Endodermal cell (in vitro differentiated cells): Measurements from ENCODE around the gene TRPC1. TPM values are rescaled to one million over a fixed set of nuclear protein-coding genes. Genes with fewer than 3 reads are reported as not detected.

ENCODE experiments used
- DNase-seq: peaks from one replicate; pipeline ENCODE4 v3.0.0-alpha.2; 2017
- H3K27ac ChIP-seq: 2 replicates; pipeline ENCODE4 v1.5.1; 2013; ENCODE audit warnings: mild to moderate bottlenecking, low read depth, low read length, moderate library complexity
- H3K27me3 ChIP-seq: 2 replicates; pipeline ENCODE4 v1.6.1; 2013; ENCODE audit warnings: mild to moderate bottlenecking, low read length, moderate library complexity; ENCODE audit not compliant: insufficient read depth, control insufficient read depth, poor library complexity, severe bottlenecking
- H3K36me3 ChIP-seq: 2 replicates; pipeline ENCODE4 v1.7.0; 2013; ENCODE audit warnings: mild to moderate bottlenecking, low read length, moderate library complexity; ENCODE audit not compliant: control insufficient read depth, insufficient read depth
- H3K4me1 ChIP-seq: one replicate; pipeline ENCODE4 v1.7.0; 2013; ENCODE audit warnings: low read length; ENCODE audit not compliant: control insufficient read depth, insufficient read depth
- H3K4me3 ChIP-seq: 2 replicates; pipeline ENCODE4 v1.5.1; 2013; ENCODE audit warnings: mild to moderate bottlenecking, low read length, moderate library complexity
- H3K9ac ChIP-seq: 2 replicates; pipeline ENCODE4 v1.6.1; 2013; ENCODE audit warnings: mild to moderate bottlenecking, low read length, moderate library complexity; ENCODE audit not compliant: poor library complexity, severe bottlenecking; ENCODE audit errors: extremely low read depth
- H3K9me3 ChIP-seq: 2 replicates; pipeline ENCODE4 v1.6.1; 2013; ENCODE audit warnings: mild to moderate bottlenecking, low read length, moderate library complexity; ENCODE audit not compliant: control insufficient read depth
- H3K27ac Mint-ChIP-seq: 2 replicates; pipeline ENCODE4 v1.8.0; 2020; ENCODE audit warnings: mixed read lengths
- H3K27me3 Mint-ChIP-seq: 2 replicates; pipeline ENCODE4 v1.8.0; 2021; ENCODE audit warnings: mild to moderate bottlenecking, mixed read lengths; ENCODE audit not compliant: insufficient read depth
- H3K36me3 Mint-ChIP-seq: 2 replicates; pipeline ENCODE4 v1.8.0; 2020; ENCODE audit warnings: low read depth, mixed read lengths
- H3K4me1 Mint-ChIP-seq: 2 replicates; pipeline ENCODE4 v1.8.0; 2020; ENCODE audit warnings: mixed read lengths
- H3K4me3 Mint-ChIP-seq: 2 replicates; pipeline ENCODE4 v1.8.0; 2020; ENCODE audit warnings: mild to moderate bottlenecking, moderate library complexity, mixed read lengths
- H3K9me3 Mint-ChIP-seq: 2 replicates; pipeline ENCODE4 v1.8.0; 2020; ENCODE audit warnings: mild to moderate bottlenecking, mixed read lengths
- CTCF ChIP-seq: fragments of 200-600 bp; sonication (generic); conservative IDR thresholded peaks from 2 replicates; pipeline ENCODE4 v1.5.0; 2021; ENCODE audit warnings: antibody characterized with exemption, mild to moderate bottlenecking
- WGBS, 2 experiments: methylation state at CpG; one replicate each; pipeline versions ENCODE4 v1.1.5 to v1.1.7; 2013; ENCODE audit warnings: missing lambda C conversion rate in 2 of 2, mixed read lengths in 1 of 2; ENCODE audit not compliant: insufficient coverage in 1 of 2, insufficient read length in 1 of 2; 5-methylcytosine and 5-hydroxymethylcytosine counted together
- total RNA-seq, 2 donors: library from RNA; stranded (reverse); fragmentation: NEBNext Ultra II Directional in 1 of 2; extraction: Animal tissue kit (Norgen Biotek cat#: 25700) in 1 of 2; gene quantifications; 2 replicates in 1 of 2; 3 replicates in 1 of 2; pipeline ENCODE4 v1.2.1, GENCODE V29; 2021

The TRPC1 gene
- total RNA-seq, 2 donors from 2014 or later: 18.2 to 18.9 TPM

GRCh38 chr3:142732066-142732465, 8.2 kb downstream of the TRPC1 start:
- H3K9ac ChIP-seq: no peak overlapping the region
- H3K27ac ChIP-seq: no peak overlapping the region
- H3K36me3 ChIP-seq: peaks cover 9% of the 10 kb centered on the region
- H3K4me3 ChIP-seq: no peak overlapping the region
- Mint-ChIP-seq H3K36me3 (peaks cover 10% of the 10 kb centered on the region), H3K4me3 (no peak overlapping the region), H3K9me3 (no peaks in the 10 kb centered on the region), H3K4me1 (peaks cover 24% of the 10 kb centered on the region), H3K27ac (no peak overlapping the region), H3K27me3 (no peaks in the 10 kb centered on the region)
- peaks cover 4% of the 10 kb centered on the region for H3K4me1 ChIP-seq
- no peaks in the 10 kb centered on the region for H3K27me3 ChIP-seq
- WGBS, 2 experiments: 91 to 92% methylated on average over 3 of the region's 3 CpGs
- no peak for TF ChIP-seq CTCF
- DNase-seq: no peak
- H3K9me3 ChIP-seq: no peaks in the 10 kb centered on the region

- H3K4me1 ChIP-seq: peaks cover 4% of the 10 kb centered on the region
- no peaks in the 10 kb centered on the region for H3K27me3 ChIP-seq
- TF ChIP-seq CTCF: no peak
- no peaks in the 10 kb centered on the region for H3K27me3 Mint-ChIP-seq
- peaks cover 18% of the 10 kb centered on the region for H3K4me1 Mint-ChIP-seq
- no peak for DNase-seq
- H3K27ac Mint-ChIP-seq: no peak overlapping the region
- no peak overlapping the region for H3K27ac ChIP-seq
- no peak overlapping the region for H3K4me3 ChIP-seq
- H3K36me3 Mint-ChIP-seq: peaks cover 7% of the 10 kb centered on the region
- no peak overlapping the region for H3K4me3 Mint-ChIP-seq
- WGBS, 2 experiments: 83 to 93% methylated on average over 1 of the region's 2 CpGs
- H3K36me3 ChIP-seq: peaks cover 9% of the 10 kb centered on the region
- no peaks in the 10 kb centered on the region for H3K9me3 Mint-ChIP-seq
- H3K9me3 ChIP-seq: no peaks in the 10 kb centered on the region
- H3K9ac ChIP-seq: no peak overlapping the region
These were observed 11.0 kb downstream of the TRPC1 start for GRCh38 chr3:142734834-142735233.

- TF ChIP-seq CTCF: no peak
These were observed 11.6 kb downstream of the TRPC1 start for GRCh38 chr3:142735462-142735861.

More at GRCh38 chr3:142735462-142735861, 11.6 kb downstream of the TRPC1 start:
- H3K27me3 Mint-ChIP-seq: no peaks in the 10 kb centered on the region
- H3K4me3 Mint-ChIP-seq: no peak overlapping the region
- Histone ChIP-seq H3K36me3 (peaks cover 5% of the 10 kb centered on the region), H3K4me3 (no peak overlapping the region), H3K4me1 (peaks cover 4% of the 10 kb centered on the region), H3K9ac (no peak overlapping the region), H3K9me3 (no peaks in the 10 kb centered on the region), H3K27ac (no peak overlapping the region), H3K27me3 (no peaks in the 10 kb centered on the region)
- H3K36me3 Mint-ChIP-seq: peaks cover 6% of the 10 kb centered on the region
- peaks cover 18% of the 10 kb centered on the region for H3K4me1 Mint-ChIP-seq
- no peak overlapping the region for H3K27ac Mint-ChIP-seq
- H3K9me3 Mint-ChIP-seq: no peaks in the 10 kb centered on the region
- no peak for DNase-seq
